Nephron (organoid): ENCODE results near the gene MRPL37.
"Not testable (repeated sequence)": the region's sequence is repeated elsewhere in the genome, so short reads cannot be mapped to it uniquely, and the experiment has no call there.

Experiments
- H3K27ac Mint-ChIP-seq, 3 experiments: 2 replicates each; pipeline ENCODE4 v1.8.0; 2020; ENCODE audit warnings: mixed read lengths in 3 of 3, mild to moderate bottlenecking in 2 of 3, moderate library complexity in 1 of 3
- H3K27me3 Mint-ChIP-seq: 2 replicates; pipeline ENCODE4 v1.8.0; 2021; ENCODE audit warnings: low read depth, mild to moderate bottlenecking, moderate library complexity, mixed read lengths
- H3K36me3 Mint-ChIP-seq: 2 replicates; pipeline ENCODE4 v1.8.0; 2020; ENCODE audit warnings: low read depth, mixed read lengths
- H3K4me1 Mint-ChIP-seq: 2 replicates; pipeline ENCODE4 v1.8.0; 2020; ENCODE audit warnings: mixed read lengths
- H3K4me3 Mint-ChIP-seq, 3 experiments: 2 replicates each; pipeline ENCODE4 v1.8.0; 2020; ENCODE audit warnings: mild to moderate bottlenecking in 3 of 3, mixed read lengths in 3 of 3, moderate library complexity in 2 of 3
- H3K9me3 Mint-ChIP-seq: 2 replicates; pipeline ENCODE4 v1.8.0; 2020; ENCODE audit warnings: mixed read lengths
- TF ChIP-seq, protein P1 (sequence below), 3 experiments: fragments of 200-600 bp; sonication (generic); IDR thresholded peaks; one replicate each; pipeline ENCODE4 v1.5.0; 2021; ENCODE audit warnings: antibody characterized with exemption in 3 of 3; ENCODE audit not compliant: unreplicated experiment in 3 of 3

The MRPL37 gene

DNA sequence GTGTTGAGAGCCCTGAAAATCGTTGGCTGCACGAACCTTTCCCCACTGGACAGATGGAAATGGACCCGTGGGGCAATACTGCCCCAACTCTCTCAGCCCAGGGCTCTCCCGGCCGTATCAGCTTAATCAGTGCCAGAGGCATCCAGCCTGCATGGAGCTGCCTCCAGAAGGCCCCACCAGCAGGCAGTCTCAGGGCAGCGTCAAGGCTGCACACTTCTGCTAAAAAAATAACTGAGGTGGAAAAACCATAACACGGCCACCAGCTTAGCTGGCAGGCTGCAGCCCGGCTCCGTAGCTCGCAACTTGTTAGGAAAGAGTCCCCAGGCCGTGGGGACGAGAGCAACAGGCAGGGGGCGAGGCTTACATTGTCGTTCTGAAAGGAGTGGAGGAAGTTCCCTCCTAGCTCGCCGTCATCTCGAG lies 27.9 kb downstream of the MRPL37 start:
- TF ChIP-seq, protein P1, sequence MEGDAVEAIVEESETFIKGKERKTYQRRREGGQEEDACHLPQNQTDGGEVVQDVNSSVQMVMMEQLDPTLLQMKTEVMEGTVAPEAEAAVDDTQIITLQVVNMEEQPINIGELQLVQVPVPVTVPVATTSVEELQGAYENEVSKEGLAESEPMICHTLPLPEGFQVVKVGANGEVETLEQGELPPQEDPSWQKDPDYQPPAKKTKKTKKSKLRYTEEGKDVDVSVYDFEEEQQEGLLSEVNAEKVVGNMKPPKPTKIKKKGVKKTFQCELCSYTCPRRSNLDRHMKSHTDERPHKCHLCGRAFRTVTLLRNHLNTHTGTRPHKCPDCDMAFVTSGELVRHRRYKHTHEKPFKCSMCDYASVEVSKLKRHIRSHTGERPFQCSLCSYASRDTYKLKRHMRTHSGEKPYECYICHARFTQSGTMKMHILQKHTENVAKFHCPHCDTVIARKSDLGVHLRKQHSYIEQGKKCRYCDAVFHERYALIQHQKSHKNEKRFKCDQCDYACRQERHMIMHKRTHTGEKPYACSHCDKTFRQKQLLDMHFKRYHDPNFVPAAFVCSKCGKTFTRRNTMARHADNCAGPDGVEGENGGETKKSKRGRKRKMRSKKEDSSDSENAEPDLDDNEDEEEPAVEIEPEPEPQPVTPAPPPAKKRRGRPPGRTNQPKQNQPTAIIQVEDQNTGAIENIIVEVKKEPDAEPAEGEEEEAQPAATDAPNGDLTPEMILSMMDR (IDR thresholded peaks at IDR 0.05; ENCODE audit: unreplicated experiment in 3 of 3), result no peak
- peaks cover 33% of the 10 kb centered on the region for H3K4me1 Mint-ChIP-seq
- H3K4me3 Mint-ChIP-seq, result peak overlapping the region in 1 of 3 experiments; percentile 53
- H3K27ac Mint-ChIP-seq, result peak overlapping the region; percentile 80 to 94 (median 80)
- no peaks in the 10 kb centered on the region for H3K27me3 Mint-ChIP-seq
- H3K9me3 Mint-ChIP-seq, result no peaks in the 10 kb centered on the region
- peaks cover 59% of the 10 kb centered on the region for H3K36me3 Mint-ChIP-seq

DNA sequence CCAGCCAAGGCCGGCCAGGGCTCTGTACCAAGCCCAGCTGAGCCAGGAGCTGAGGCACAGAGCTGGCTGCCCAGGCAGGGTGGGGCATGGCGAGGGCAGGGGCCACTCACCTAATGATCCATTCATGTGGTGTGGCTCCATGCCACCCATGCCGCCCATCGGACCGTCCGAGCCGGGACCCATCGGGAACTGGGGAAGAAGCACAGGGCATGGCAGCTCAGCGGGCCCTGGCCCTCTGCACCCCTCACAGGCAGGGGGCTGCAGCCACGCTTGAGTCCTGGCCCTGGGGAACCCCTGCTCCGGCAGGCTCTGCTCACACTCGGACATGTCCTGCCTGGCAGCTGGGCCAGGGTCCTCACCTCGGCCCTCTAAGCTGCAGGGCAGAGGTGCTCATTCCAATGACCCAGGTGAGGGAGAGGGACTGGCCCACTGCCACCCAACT lies 28.7 kb downstream of the MRPL37 start:
- Mint-ChIP-seq H3K36me3 (peaks cover 61% of the 10 kb centered on the region), H3K4me3 (no peak overlapping the region), H3K27me3 (no peaks in the 10 kb centered on the region)

DNA sequence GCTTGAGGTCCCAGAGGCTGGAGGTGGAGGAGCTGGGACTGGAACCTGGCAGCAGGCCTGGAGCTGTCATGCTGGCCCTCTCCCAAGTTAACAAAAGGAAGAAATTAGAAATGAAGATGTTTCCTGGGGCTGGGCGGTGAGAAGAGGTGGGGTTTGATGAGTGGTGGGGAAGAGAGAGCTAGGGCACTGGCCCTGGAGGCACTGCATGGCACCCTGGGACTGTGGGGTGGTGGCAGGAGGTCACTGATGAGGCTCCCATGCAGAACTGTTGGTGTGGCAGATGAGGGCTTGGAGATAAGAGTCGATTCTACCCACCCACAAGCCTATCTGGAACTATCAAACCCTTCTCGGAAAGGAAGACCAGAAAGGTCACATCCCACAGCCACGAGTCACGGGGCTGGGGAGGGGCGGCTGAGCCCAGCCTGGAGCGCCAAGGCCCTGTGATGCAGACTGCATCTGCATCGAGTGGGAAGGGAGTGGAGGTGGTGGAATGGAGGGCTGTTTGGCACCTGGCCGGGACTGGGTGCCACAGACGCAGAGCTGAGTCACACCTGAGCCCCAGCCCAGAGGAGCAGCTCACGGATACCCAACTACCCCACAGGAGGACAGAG lies 29.4 kb downstream of the MRPL37 start:
- no peaks in the 10 kb centered on the region for H3K9me3 Mint-ChIP-seq
- TF ChIP-seq, protein P1 (IDR thresholded peaks at IDR 0.05; ENCODE audit: unreplicated experiment in 3 of 3), result no peak
- peak overlapping the region in 1 of 3 experiments; percentile 36 for H3K27ac Mint-ChIP-seq
- H3K27me3 Mint-ChIP-seq, result no peaks in the 10 kb centered on the region
- H3K4me3 Mint-ChIP-seq, result no peak overlapping the region
- peaks cover 25% of the 10 kb centered on the region for H3K4me1 Mint-ChIP-seq
- H3K36me3 Mint-ChIP-seq, result peaks cover 63% of the 10 kb centered on the region

More for the DNA sequence above, 28.7 kb downstream of the MRPL37 start:
- peaks cover 32% of the 10 kb centered on the region for H3K4me1 Mint-ChIP-seq
- TF ChIP-seq, protein P1 (IDR thresholded peaks at IDR 0.05; ENCODE audit: unreplicated experiment in 3 of 3), result no peak
- H3K9me3 Mint-ChIP-seq, result no peaks in the 10 kb centered on the region
- peak overlapping the region in 2 of 3 experiments; percentile 80 to 94 for H3K27ac Mint-ChIP-seq

DNA sequence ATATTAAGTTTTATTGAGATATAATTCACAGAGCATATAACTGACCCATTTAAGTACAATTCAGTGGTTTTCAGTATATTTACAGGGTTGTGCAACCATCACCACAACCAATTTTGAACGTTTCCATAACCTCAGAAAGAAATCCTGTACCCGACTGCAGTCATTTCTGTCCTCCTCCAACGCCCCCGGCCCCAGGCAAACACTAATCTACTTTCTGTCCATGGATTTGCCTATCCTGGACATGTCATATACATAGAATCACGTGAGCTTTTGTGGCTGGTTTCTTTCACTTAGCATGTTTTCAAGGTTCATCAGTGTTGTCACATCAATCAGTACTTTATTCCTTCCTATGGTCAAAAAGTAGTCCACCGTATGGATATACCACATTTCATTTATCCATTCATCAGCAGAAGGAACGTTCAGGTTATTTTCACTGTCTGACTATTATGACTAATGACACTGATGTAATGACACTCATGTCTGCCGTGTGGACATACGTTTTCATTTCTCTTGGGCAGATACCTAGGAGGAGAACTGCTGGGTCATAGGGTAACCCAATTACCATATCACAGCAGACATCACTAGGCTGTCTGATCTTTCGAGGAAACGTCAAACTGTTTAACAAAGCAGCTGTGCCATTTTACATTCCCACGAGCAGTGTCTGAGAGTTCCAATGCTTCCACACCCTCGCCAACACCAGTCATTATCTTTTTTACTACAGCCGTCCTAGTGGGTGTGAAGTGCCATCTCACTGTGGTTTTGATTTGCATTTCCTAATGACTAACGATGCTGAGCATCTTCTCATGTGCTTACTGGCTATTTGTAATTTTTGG lies 30.8 kb downstream of the MRPL37 start:
- peaks cover 6% of the 10 kb centered on the region for H3K9me3 Mint-ChIP-seq
- H3K4me3 Mint-ChIP-seq, result no peak overlapping the region
- TF ChIP-seq, protein P1 (IDR thresholded peaks at IDR 0.05; ENCODE audit: unreplicated experiment in 3 of 3), result no peak
- peaks cover 16% of the 10 kb centered on the region for H3K4me1 Mint-ChIP-seq
- peaks cover 65% of the 10 kb centered on the region for H3K36me3 Mint-ChIP-seq
- no peaks in the 10 kb centered on the region for H3K27me3 Mint-ChIP-seq
- H3K27ac Mint-ChIP-seq, result no peak overlapping the region

DNA sequence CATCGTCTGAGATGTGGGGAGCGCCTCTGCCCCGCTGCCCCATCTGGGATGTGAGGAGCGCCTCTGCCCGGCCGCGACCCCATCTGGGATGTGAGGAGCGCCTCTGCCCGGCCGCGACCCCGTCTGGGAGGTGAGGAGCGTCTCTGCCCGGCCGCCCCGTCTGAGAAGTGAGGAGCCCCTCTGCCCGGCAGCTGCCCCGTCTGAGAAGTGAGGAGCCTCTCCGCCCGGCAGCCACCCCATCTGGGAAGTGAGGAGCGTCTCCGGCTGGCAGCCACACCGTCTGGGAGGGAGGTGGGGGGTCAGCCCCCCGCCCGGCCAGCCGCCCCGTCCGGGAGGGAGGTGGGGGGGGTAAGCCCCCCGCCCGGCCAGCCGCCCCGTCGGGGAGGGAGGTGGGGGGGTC lies 33.2 kb downstream of the MRPL37 start:
- not testable (repeated sequence) for H3K27me3 Mint-ChIP-seq, H3K4me1 Mint-ChIP-seq, H3K27ac Mint-ChIP-seq, H3K9me3 Mint-ChIP-seq, H3K4me3 Mint-ChIP-seq
- H3K36me3 Mint-ChIP-seq, result peaks cover 69% of the 10 kb centered on the region

DNA sequence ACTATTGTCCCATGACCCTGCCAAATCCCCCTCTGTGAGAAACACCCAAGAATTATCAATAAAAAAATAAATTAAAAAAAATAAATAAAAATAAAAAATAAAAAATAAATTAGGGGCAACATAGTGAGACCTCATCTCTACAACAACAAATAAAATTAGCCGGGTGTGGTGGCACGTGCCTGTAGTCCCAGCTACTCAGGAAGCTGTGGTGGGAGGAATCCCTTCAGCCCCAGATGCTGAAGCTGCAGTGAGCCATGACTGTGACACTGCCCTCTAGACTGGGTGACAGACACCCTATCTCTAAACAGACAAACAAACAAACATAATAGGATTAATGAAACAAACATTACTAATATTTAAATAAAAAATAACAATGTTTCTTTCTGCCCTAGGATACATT lies 34.3 kb downstream of the MRPL37 start:
- TF ChIP-seq, protein P1 (IDR thresholded peaks at IDR 0.05; ENCODE audit: unreplicated experiment in 3 of 3), result no peak
- Mint-ChIP-seq H3K9me3 (peaks cover 6% of the 10 kb centered on the region), H3K4me3 (no peak overlapping the region), H3K36me3 (peaks cover 72% of the 10 kb centered on the region), H3K4me1 (peaks cover 3% of the 10 kb centered on the region), H3K27ac (no peak overlapping the region), H3K27me3 (no peaks in the 10 kb centered on the region)
